Activated naive CD4-positive, alpha-beta T cell treated with anti-CD3 and anti-CD28 coated beads for 36 hours (primary cell): ENCODE data around the gene MME. TPM values are rescaled to one million over a fixed set of nuclear protein-coding genes. Genes with fewer than 3 reads are reported as not detected.
"Not testable (repeated sequence)": the region's sequence is repeated elsewhere in the genome, so short reads cannot be mapped to it uniquely, and the experiment has no call there.

Experiments
- CTCF ChIA-PET: fragments of 350-600 bp; sonication (Branson Sonifier 250); formaldehyde crosslinking; loops from one replicate; lab custom pipeline; 2021; ENCODE audit warnings: antibody characterized with exemption; lab: Charles Lee
- DNase-seq: peaks from one replicate; pipeline ENCODE4 v3.0.0-alpha.2; 2020
- H3K27ac Mint-ChIP-seq: one replicate; pipeline ENCODE4 v1.8.0; 2021; ENCODE audit warnings: mild to moderate bottlenecking, mixed read lengths
- H3K27me3 Mint-ChIP-seq: one replicate; pipeline ENCODE4 v1.8.0; 2021; ENCODE audit warnings: low read depth, mixed read lengths
- H3K36me3 Mint-ChIP-seq: one replicate; pipeline ENCODE4 v1.8.0; 2021; ENCODE audit warnings: low read depth, mixed read lengths
- H3K4me1 Mint-ChIP-seq: one replicate; pipeline ENCODE4 v1.8.0; 2021; ENCODE audit warnings: low read depth, mixed read lengths
- H3K4me3 Mint-ChIP-seq: one replicate; pipeline ENCODE4 v1.8.0; 2021; ENCODE audit warnings: mild to moderate bottlenecking, moderate library complexity, mixed read lengths
- H3K9me3 Mint-ChIP-seq: one replicate; pipeline ENCODE4 v1.8.0; 2021; ENCODE audit warnings: mixed read lengths
- intact Hi-C: fragments of 100-400 bp; cut with micrococcal nuclease; formaldehyde crosslinking; loops from one replicate; pipeline ENCODE4 v1.15.1; 2023
- total RNA-seq, 2 experiments: library from RNA; stranded (reverse); gene quantifications; one replicate each; pipeline ENCODE4 v1.2.3, GENCODE V29; 2021

The MME gene
- total RNA-seq, 2 experiments from 2014 or later: not detected

DNA sequence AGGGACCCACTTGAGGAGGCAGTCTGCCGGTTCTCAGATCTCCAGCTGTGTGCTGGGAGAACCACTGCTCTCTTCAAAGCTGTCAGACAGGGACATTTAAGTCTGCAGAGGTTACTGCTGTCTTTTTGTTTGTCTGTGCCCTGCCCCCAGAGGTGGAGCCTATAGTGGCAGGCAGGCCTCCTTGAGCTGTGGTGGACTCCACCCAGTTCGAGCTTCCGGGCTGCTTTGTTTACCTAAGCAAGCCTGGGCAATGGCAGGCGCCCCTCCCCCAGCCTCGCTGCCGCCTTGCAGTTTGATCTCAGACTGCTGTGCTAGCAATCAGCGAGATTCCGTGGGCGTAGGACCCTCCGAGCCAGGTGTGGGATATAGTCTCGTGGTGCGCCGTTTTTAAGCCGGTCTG is 44.6 kb downstream of the MME start:
- DNase-seq, H3K27me3 Mint-ChIP-seq, intact Hi-C loops, H3K4me3 Mint-ChIP-seq, CTCF ChIA-PET, H3K4me1 Mint-ChIP-seq, H3K9me3 Mint-ChIP-seq, H3K27ac Mint-ChIP-seq, H3K36me3 Mint-ChIP-seq: not testable (repeated sequence)

GRCh38 chr3:155129396-155129795 is 49.3 kb downstream of the MME start:
- Mint-ChIP-seq H3K27me3 (no peaks in the 10 kb centered on the region), H3K36me3 (no peaks in the 10 kb centered on the region), H3K4me3 (no peak overlapping the region), H3K27ac (no peak overlapping the region), H3K9me3 (peaks cover 2% of the 10 kb centered on the region), H3K4me1 (no peaks in the 10 kb centered on the region)
- no peak for DNase-seq
- CTCF ChIA-PET: no interaction called here
- intact Hi-C loops: no loop called here

GRCh38 chr3:155130001-155130400 is 49.9 kb downstream of the MME start:
- no peaks in the 10 kb centered on the region for H3K36me3 Mint-ChIP-seq
- H3K4me3 Mint-ChIP-seq: no peak overlapping the region
- no peaks in the 10 kb centered on the region for H3K27me3 Mint-ChIP-seq
- H3K27ac Mint-ChIP-seq: no peak overlapping the region
- peaks cover 2% of the 10 kb centered on the region for H3K9me3 Mint-ChIP-seq
- intact Hi-C loops: no loop called here
- H3K4me1 Mint-ChIP-seq: no peaks in the 10 kb centered on the region
- no peak for DNase-seq
- CTCF ChIA-PET: no interaction called here

GRCh38 chr3:155131104-155131503 is 51.0 kb downstream of the MME start:
- Mint-ChIP-seq H3K27me3 (no peaks in the 10 kb centered on the region), H3K4me3 (no peak overlapping the region), H3K36me3 (no peaks in the 10 kb centered on the region), H3K9me3 (peaks cover 2% of the 10 kb centered on the region), H3K27ac (no peak overlapping the region), H3K4me1 (no peaks in the 10 kb centered on the region)
- DNase-seq: no peak
- intact Hi-C loops: no loop called here
- CTCF ChIA-PET: no interaction called here

- not testable (repeated sequence) for H3K36me3 Mint-ChIP-seq, H3K4me3 Mint-ChIP-seq
Observed at GRCh38 chr3:155134311-155134710, 54.2 kb downstream of the MME start.

DNA sequence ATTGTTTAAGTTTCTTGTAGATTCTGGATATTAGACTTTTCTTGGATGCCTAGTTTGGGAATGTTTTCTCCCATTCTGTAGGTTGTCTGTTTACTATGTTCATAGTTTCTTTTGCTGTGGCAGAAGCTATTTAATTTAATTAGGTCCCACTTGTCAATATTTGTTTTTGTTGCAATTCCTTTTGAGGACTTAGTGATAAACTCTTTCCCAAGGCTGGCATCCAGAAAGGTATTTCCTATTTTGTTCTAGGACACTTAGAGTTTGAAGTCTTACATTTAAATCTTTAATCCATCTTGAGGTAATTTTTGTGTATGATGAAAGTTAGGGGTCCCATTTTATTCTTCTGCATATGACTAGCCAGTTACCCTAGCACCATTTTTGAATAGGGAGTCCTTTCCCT is 54.9 kb downstream of the MME start:
- Mint-ChIP-seq H3K4me3 (no peak overlapping the region), H3K36me3 (no peaks in the 10 kb centered on the region), H3K27me3 (no peaks in the 10 kb centered on the region), H3K4me1 (no peaks in the 10 kb centered on the region), H3K27ac (no peak overlapping the region), H3K9me3 (peaks cover 2% of the 10 kb centered on the region)
- intact Hi-C loops: no loop called here
- CTCF ChIA-PET: no interaction called here
- no peak for DNase-seq

More at GRCh38 chr3:155134311-155134710, 54.2 kb downstream of the MME start:
- H3K27me3 Mint-ChIP-seq, H3K9me3 Mint-ChIP-seq, CTCF ChIA-PET, intact Hi-C loops, H3K4me1 Mint-ChIP-seq, DNase-seq, H3K27ac Mint-ChIP-seq: not testable (repeated sequence)

- Mint-ChIP-seq H3K27me3 (no peaks in the 10 kb centered on the region), H3K4me1 (no peaks in the 10 kb centered on the region), H3K4me3 (no peak overlapping the region), H3K36me3 (no peaks in the 10 kb centered on the region), H3K9me3 (no peaks in the 10 kb centered on the region), H3K27ac (no peak overlapping the region)
- CTCF ChIA-PET: no interaction called here
- intact Hi-C loops: no loop called here
- DNase-seq: no peak
Observed at GRCh38 chr3:155138677-155139076, 58.6 kb downstream of the MME start.

- no peak for DNase-seq
- no peaks in the 10 kb centered on the region for H3K9me3 Mint-ChIP-seq
- no peaks in the 10 kb centered on the region for H3K36me3 Mint-ChIP-seq
- no peaks in the 10 kb centered on the region for H3K27me3 Mint-ChIP-seq
- intact Hi-C loops: no loop called here
- no peak overlapping the region for H3K27ac Mint-ChIP-seq
- no peak overlapping the region for H3K4me3 Mint-ChIP-seq
- H3K4me1 Mint-ChIP-seq: no peaks in the 10 kb centered on the region
- CTCF ChIA-PET: no interaction called here
Observed at GRCh38 chr3:155147588-155147987, 67.5 kb downstream of the MME start.

DNA sequence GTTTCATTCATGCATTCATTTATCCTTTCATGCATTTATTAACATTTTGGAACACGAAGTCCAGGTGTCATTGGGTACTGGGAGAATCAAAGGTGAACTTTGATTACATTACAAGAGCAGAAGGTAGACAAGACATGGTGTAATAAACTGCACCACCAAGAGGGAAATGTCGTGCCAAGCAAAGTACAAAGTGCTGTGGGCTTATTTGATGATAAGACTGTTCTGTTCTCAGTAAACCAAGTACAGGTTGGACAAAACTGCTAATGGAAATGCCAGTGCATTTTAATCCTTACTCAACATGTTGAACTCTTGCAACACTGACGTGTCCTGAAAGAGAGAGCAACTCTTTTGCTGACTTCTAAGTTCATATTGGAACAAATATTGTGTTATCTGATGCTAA is 69.4 kb downstream of the MME start:
- H3K9me3 Mint-ChIP-seq: no peaks in the 10 kb centered on the region
- DNase-seq: no peak
- H3K27me3 Mint-ChIP-seq: no peaks in the 10 kb centered on the region
- H3K4me1 Mint-ChIP-seq: no peaks in the 10 kb centered on the region
- H3K36me3 Mint-ChIP-seq: no peaks in the 10 kb centered on the region
- intact Hi-C loops: no loop called here
- no peak overlapping the region for H3K27ac Mint-ChIP-seq
- CTCF ChIA-PET: no interaction called here
- H3K4me3 Mint-ChIP-seq: no peak overlapping the region

DNA sequence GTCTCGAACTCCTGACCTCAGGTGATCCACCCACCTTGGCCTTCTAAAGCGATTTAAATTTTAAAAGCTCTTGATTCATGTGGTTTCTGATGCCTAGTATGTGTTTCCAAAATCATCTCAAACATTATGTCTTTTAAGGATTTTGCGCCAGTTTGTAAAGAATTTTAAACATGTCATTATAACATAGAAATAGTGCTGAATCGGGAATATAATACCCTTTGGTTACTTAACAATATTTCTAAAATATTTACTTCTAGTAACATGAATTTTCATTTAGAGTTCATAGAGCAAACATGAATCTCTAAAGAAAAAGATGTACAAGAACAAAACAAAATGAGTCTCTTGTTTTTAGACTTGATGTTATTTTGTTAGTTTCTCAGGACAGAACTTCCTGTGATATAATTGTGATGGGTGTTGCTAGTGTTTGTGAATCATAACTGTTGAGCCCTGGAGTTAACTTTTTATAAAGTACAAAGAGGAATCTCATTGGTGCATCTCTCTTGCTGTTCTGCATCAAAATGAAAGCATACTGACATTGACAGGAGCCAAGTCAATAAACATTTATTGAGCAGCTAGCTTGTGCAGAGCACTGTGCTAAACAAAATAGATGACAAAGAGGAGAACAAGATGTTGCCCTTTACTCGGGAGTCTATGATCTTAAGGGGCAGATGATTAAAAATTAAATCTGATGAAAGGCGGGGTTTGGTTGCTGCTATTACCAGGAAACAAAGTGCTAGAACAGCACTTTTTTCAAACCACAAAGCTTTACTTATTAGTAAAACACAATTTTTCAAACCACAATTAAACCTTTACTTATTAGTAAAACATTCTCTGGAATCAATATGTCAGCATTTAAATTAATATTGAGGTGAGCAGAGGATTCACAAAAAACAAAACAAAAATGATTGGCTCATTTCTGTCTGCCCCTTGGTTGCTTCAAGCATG is 73.4 kb downstream of the MME start:
- Mint-ChIP-seq H3K4me1 (no peaks in the 10 kb centered on the region), H3K36me3 (no peaks in the 10 kb centered on the region), H3K4me3 (no peak overlapping the region), H3K27ac (no peak overlapping the region), H3K27me3 (no peaks in the 10 kb centered on the region), H3K9me3 (no peaks in the 10 kb centered on the region)
- DNase-seq: no peak
- intact Hi-C loops: no loop called here
- CTCF ChIA-PET: no interaction called here

DNA sequence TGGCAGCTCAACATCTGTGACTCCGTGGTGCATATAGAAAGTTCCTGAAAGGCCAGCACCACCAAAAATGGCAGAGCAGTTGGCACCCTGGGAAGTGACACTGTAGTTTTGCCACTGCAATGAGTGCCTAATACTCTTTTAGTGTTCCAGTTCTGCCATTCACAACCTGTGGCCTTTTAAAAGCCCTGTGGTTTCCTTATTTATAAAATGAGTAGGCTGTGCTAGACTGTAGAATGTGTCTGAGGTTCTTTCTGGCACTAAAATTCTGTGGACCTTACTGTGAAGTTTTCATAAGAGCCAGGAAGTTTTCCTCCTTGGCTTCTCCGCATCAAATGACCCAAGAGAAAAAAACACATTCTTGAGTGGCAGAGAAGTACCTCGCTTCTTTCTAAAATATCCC is 74.1 kb downstream of the MME start:
- Mint-ChIP-seq H3K4me3 (no peak overlapping the region), H3K9me3 (no peaks in the 10 kb centered on the region), H3K4me1 (no peaks in the 10 kb centered on the region), H3K27ac (no peak overlapping the region), H3K36me3 (no peaks in the 10 kb centered on the region), H3K27me3 (no peaks in the 10 kb centered on the region)
- CTCF ChIA-PET: no interaction called here
- intact Hi-C loops: no loop called here
- no peak for DNase-seq

GRCh38 chr3:155158346-155159037 is 78.4 kb downstream of the MME start:
- no peak overlapping the region for H3K4me3 Mint-ChIP-seq
- H3K4me1 Mint-ChIP-seq: no peaks in the 10 kb centered on the region
- no peaks in the 10 kb centered on the region for H3K36me3 Mint-ChIP-seq
- DNase-seq: no peak
- intact Hi-C loops: no loop called here
- CTCF ChIA-PET: no interaction called here
- H3K9me3 Mint-ChIP-seq: no peaks in the 10 kb centered on the region
- no peak overlapping the region for H3K27ac Mint-ChIP-seq
- H3K27me3 Mint-ChIP-seq: no peaks in the 10 kb centered on the region

- H3K9me3 Mint-ChIP-seq: no peaks in the 10 kb centered on the region
- H3K36me3 Mint-ChIP-seq: no peaks in the 10 kb centered on the region
- no peaks in the 10 kb centered on the region for H3K4me1 Mint-ChIP-seq
- CTCF ChIA-PET: no interaction called here
- intact Hi-C loops: no loop called here
- no peaks in the 10 kb centered on the region for H3K27me3 Mint-ChIP-seq
- no peak for DNase-seq
- no peak overlapping the region for H3K4me3 Mint-ChIP-seq
- no peak overlapping the region for H3K27ac Mint-ChIP-seq
Observed at GRCh38 chr3:155159301-155159700, 79.2 kb downstream of the MME start.
